ENCODE data around the gene FERMT2. TPM values are rescaled to one million over a fixed set of nuclear protein-coding genes. Genes with fewer than 3 reads are reported as not detected.

Gene FERMT2
- total RNA-seq, 2 donors from 2014 or later, result 0.62 to 0.78 TPM

DNA sequence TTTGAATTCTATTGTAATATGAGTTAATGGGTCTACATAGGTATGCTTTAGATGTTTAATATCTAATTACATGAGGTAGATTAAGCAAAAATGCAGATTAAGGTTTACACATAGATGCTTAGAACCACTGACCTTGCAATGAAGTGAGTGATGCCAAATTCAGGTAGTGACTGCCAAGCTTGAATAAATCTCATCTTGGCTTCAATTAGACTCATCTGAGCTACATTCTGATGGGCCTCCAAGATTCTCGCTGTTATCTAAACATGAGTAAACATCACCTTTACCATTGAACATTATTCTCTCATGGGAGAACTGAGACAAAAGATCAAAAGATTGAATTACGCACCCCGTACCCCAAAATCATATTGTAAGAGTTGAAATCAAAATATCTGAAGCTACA is 90.6 kb downstream of the FERMT2 start:
- no peak for ATAC-seq
- DNase-seq (ENCODE audit: low spot score), result no peak
- Mint-ChIP-seq H3K27ac (no peak overlapping the region), H3K4me3 (no peak overlapping the region), H3K27me3 (no peaks in the 10 kb centered on the region), H3K36me3 (no peaks in the 10 kb centered on the region), H3K4me1 (ENCODE audit: low read depth in 2 of 2) (no peaks in the 10 kb centered on the region), H3K9me3 (no peaks in the 10 kb centered on the region)

DNA sequence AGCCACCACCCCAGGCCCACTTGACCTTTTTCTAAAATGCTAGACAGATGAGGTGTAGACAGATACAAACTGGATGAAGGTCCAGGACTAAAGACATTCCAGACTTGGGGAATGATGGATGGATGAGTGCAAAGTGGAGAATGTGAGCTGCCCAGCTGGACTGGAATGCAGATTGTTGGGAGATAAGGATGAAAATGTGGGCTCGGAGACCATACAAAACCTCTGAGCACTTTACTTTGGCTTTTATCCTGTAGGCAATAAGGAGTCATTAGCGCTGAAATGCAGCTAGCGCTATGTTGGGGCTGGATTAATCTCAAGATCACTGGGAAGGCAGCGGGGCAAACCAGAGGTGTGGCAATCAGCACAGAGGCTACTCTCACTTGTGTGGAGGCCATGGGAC is 94.7 kb downstream of the FERMT2 start:
- H3K27me3 Mint-ChIP-seq, result no peaks in the 10 kb centered on the region
- ATAC-seq, result no peak
- no peaks in the 10 kb centered on the region for H3K9me3 Mint-ChIP-seq
- no peak overlapping the region for H3K27ac Mint-ChIP-seq
- no peak overlapping the region for H3K4me3 Mint-ChIP-seq
- H3K36me3 Mint-ChIP-seq, result no peaks in the 10 kb centered on the region
- peaks cover 0 to 5% of the 10 kb centered on the region in 2 donors for H3K4me1 Mint-ChIP-seq (ENCODE audit: low read depth in 2 of 2)
- no peak for DNase-seq (ENCODE audit: low spot score)

- Mint-ChIP-seq H3K27ac (peak overlapping the region in 1 of 2 donors; percentile 14), H3K36me3 (no peaks in the 10 kb centered on the region), H3K4me1 (ENCODE audit: low read depth in 2 of 2) (peaks cover 0 to 5% of the 10 kb centered on the region in 2 donors), H3K9me3 (no peaks in the 10 kb centered on the region), H3K4me3 (no peak overlapping the region), H3K27me3 (no peaks in the 10 kb centered on the region)
- no peak for DNase-seq (ENCODE audit: low spot score)
- ATAC-seq, result no peak
These were observed 97.4 kb downstream of the FERMT2 start for GRCh38 chr14:52853522-52853854.

GRCh38 chr14:52852810-52853521 is 97.9 kb downstream of the FERMT2 start:
- H3K27me3 Mint-ChIP-seq, result no peaks in the 10 kb centered on the region
- H3K27ac Mint-ChIP-seq, result peak overlapping the region in 1 of 2 donors; percentile 14
- H3K36me3 Mint-ChIP-seq, result no peaks in the 10 kb centered on the region
- DNase-seq (ENCODE audit: low spot score), result no peak
- no peak overlapping the region for H3K4me3 Mint-ChIP-seq
- ATAC-seq, result no peak
- no peaks in the 10 kb centered on the region for H3K9me3 Mint-ChIP-seq
- H3K4me1 Mint-ChIP-seq (ENCODE audit: low read depth in 2 of 2), result peaks cover 0 to 5% of the 10 kb centered on the region in 2 donors

DNA sequence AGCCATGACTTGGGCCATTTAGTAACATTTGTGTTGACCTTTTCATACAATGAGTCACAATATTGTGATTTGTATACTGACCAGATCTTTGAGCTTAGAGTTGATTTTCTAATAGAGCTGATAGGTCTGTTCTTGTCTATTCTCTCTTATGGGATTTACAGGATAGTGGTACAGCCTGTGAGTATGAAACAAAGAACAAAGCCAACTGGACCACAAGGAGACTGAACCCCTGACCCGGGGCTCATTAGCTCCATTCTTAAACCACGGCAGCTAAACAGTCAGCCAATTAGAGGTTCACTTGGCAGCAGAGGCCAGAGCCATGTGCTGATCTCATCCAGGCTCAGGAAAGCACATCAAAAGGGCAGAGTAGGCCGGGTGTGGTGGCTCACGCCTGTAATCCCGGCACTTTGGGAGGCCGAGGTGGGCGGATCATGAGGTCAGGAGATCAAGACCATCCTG is 100.4 kb downstream of the FERMT2 start:
- no peak for ATAC-seq
- Mint-ChIP-seq H3K27me3 (no peaks in the 10 kb centered on the region), H3K4me3 (no peak overlapping the region), H3K4me1 (ENCODE audit: low read depth in 2 of 2) (peaks cover 0 to 5% of the 10 kb centered on the region in 2 donors), H3K27ac (no peak overlapping the region), H3K9me3 (no peaks in the 10 kb centered on the region), H3K36me3 (no peaks in the 10 kb centered on the region)
- DNase-seq (ENCODE audit: low spot score), result no peak

DNA sequence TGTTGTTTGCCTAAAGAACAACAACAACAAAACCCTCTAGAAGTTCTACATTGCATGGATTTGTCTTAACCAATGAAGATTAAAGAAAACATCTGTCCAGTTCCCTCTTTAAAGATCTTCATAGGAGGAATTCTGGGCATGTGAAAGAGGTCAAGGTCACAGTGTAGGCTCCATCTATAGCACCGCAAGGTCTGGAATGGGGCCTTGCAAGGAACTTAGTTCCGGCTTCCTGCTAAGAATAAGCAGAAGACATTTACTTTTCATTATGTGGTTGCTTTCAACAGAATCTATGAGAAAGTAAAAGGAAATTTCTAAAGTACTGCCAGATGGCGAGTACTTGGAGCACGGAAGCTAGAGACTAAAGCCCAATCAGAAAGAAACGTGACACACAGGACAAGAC is 102.2 kb downstream of the FERMT2 start:
- no peak for DNase-seq (ENCODE audit: low spot score)
- Mint-ChIP-seq H3K9me3 (no peaks in the 10 kb centered on the region), H3K4me1 (ENCODE audit: low read depth in 2 of 2) (peaks cover 0 to 4% of the 10 kb centered on the region in 2 donors), H3K27me3 (no peaks in the 10 kb centered on the region), H3K27ac (no peak overlapping the region), H3K4me3 (no peak overlapping the region), H3K36me3 (no peaks in the 10 kb centered on the region)
- ATAC-seq, result no peak

GRCh38 chr14:52846591-52846990 is 104.3 kb downstream of the FERMT2 start:
- H3K36me3 Mint-ChIP-seq, result no peaks in the 10 kb centered on the region
- ATAC-seq (no peak), DNase-seq (ENCODE audit: low spot score) (no peak)
- H3K27ac Mint-ChIP-seq, result no peak overlapping the region
- no peaks in the 10 kb centered on the region for H3K4me1 Mint-ChIP-seq (ENCODE audit: low read depth in 2 of 2)
- no peaks in the 10 kb centered on the region for H3K27me3 Mint-ChIP-seq
- no peak overlapping the region for H3K4me3 Mint-ChIP-seq
- no peaks in the 10 kb centered on the region for H3K9me3 Mint-ChIP-seq

DNA sequence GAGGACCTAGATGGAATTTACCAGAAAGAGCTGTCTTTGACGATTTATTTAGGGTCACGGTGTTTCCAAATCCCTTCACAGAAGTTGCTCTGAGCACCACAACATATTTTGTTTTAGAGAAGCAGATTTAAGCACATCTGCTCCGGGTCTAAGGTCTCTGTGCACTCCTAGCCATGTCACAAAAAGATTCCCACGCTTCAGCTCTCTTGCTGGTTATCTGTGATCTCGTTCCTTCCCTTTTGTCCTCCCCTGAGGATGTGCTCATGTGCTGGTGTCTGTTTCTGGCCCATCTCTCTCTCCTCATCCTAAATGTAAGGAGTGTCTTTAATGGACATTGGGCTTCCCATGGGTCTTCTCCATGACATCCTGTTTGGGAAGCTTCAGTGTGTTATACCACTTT is 105.8 kb downstream of the FERMT2 start:
- no peaks in the 10 kb centered on the region for H3K36me3 Mint-ChIP-seq
- H3K27ac Mint-ChIP-seq, result no peak overlapping the region
- DNase-seq (ENCODE audit: low spot score), result no peak
- H3K4me3 Mint-ChIP-seq, result no peak overlapping the region
- no peaks in the 10 kb centered on the region for H3K4me1 Mint-ChIP-seq (ENCODE audit: low read depth in 2 of 2)
- no peak for ATAC-seq
- no peaks in the 10 kb centered on the region for H3K27me3 Mint-ChIP-seq
- H3K9me3 Mint-ChIP-seq, result no peaks in the 10 kb centered on the region

- no peak for ATAC-seq
- no peak for DNase-seq (ENCODE audit: low spot score)
- H3K9me3 Mint-ChIP-seq, result no peaks in the 10 kb centered on the region
- no peaks in the 10 kb centered on the region for H3K27me3 Mint-ChIP-seq
- no peaks in the 10 kb centered on the region for H3K36me3 Mint-ChIP-seq
- no peaks in the 10 kb centered on the region for H3K4me1 Mint-ChIP-seq (ENCODE audit: low read depth in 2 of 2)
- H3K4me3 Mint-ChIP-seq, result no peak overlapping the region
- H3K27ac Mint-ChIP-seq, result no peak overlapping the region
These were observed 106.4 kb downstream of the FERMT2 start for GRCh38 chr14:52844262-52845060.

GRCh38 chr14:52840877-52841276 is 110.0 kb downstream of the FERMT2 start:
- no peak for DNase-seq (ENCODE audit: low spot score)
- peak in 1 of 2 donors; percentile 36 for ATAC-seq
- H3K4me1 Mint-ChIP-seq (ENCODE audit: low read depth in 2 of 2), result no peaks in the 10 kb centered on the region
- no peaks in the 10 kb centered on the region for H3K36me3 Mint-ChIP-seq
- no peaks in the 10 kb centered on the region for H3K9me3 Mint-ChIP-seq
- no peaks in the 10 kb centered on the region for H3K27me3 Mint-ChIP-seq
- H3K27ac Mint-ChIP-seq, result no peak overlapping the region
- no peak overlapping the region for H3K4me3 Mint-ChIP-seq

DNA sequence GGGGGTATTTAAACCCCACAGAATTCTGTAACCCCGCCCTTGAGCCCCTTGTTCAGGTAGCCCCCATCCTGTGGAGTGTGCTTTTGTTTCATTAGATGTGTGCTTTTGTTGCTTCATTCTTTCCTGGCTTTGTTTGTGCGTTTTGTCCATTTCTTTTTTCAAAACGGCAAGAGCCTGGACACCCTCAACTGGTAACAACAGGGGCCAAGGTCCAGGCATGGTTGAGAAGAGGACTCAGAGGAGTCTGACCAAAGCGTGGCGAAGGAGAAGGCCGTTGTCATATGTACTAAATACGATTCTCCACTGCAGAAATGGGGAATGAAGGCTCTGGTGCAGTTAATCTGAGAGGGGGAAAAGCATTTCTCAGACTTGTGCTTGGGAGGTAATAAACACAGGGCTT is 113.4 kb downstream of the FERMT2 start:
- Mint-ChIP-seq H3K27ac (no peak overlapping the region), H3K4me3 (no peak overlapping the region), H3K36me3 (no peaks in the 10 kb centered on the region), H3K9me3 (no peaks in the 10 kb centered on the region), H3K27me3 (no peaks in the 10 kb centered on the region), H3K4me1 (ENCODE audit: low read depth in 2 of 2) (no peaks in the 10 kb centered on the region)
- DNase-seq (ENCODE audit: low spot score) (no peak), ATAC-seq (no peak)

DNA sequence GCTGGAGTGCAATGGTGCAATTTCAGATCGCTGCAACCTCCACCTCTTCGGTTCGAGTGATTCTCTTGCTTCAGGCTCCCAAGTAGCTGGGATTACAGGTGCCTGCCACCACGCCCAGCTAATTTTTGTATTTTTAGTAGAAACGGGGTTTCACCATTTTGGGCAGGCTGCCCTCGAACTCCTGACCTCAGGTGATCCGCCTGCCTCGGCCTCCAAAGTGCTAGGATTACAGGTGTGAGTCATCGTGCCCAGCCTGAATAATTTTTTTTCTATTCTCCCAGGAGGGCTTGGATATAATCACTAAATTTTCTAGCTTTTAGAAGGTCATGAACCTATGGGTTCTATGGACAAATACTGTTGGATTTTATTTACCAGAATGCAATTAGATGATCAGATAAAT is 114.8 kb downstream of the FERMT2 start:
- ATAC-seq, result no peak
- no peaks in the 10 kb centered on the region for H3K4me1 Mint-ChIP-seq (ENCODE audit: low read depth in 2 of 2)
- no peaks in the 10 kb centered on the region for H3K27me3 Mint-ChIP-seq
- no peak overlapping the region for H3K27ac Mint-ChIP-seq
- no peak for DNase-seq (ENCODE audit: low spot score)
- H3K4me3 Mint-ChIP-seq, result no peak overlapping the region
- no peaks in the 10 kb centered on the region for H3K36me3 Mint-ChIP-seq
- H3K9me3 Mint-ChIP-seq, result no peaks in the 10 kb centered on the region

DNA sequence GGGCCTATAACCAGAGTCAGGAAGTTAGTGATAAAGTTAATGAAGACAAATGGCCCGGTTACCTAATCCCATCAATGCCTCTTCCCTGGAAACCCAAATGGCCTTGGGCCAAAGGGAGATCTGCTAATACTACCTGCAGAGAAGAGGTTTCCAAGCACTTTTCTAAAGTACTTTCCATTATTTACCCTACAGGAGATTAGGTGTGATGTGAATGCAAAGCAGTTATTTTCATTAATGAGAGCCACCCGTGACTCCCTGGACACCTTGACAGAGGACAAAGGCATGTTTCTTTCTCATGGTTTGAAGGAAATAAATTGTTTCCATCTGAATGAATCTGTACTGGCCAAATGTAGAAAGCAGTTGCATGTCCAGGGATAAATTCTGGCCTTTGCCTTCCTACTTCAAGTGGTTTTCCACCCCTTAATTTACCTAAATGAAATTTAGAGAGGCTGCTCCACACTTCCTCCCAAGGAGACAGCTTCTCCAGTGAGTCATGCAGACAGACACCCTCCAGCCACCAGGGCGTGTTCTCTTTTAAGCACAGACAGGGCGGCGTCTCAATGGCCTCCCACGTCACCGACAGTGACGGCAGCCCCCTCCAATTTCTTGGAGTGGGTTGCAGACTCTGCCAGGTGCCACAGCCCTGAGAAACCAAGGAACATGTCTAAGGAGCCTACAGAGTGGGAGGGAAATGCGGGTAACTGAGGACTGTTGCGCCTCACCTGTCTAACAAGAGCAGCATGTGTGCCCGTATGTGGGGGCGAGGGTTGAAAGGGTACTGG is 115.5 kb downstream of the FERMT2 start:
- Mint-ChIP-seq H3K36me3 (no peaks in the 10 kb centered on the region), H3K27me3 (no peaks in the 10 kb centered on the region), H3K4me3 (no peak overlapping the region), H3K4me1 (ENCODE audit: low read depth in 2 of 2) (no peaks in the 10 kb centered on the region), H3K27ac (no peak overlapping the region), H3K9me3 (no peaks in the 10 kb centered on the region)
- no peak for ATAC-seq
- DNase-seq (ENCODE audit: low spot score), result no peak

GRCh38 chr14:52834440-52834842 is 116.4 kb downstream of the FERMT2 start:
- H3K4me3 Mint-ChIP-seq, result no peak overlapping the region
- H3K4me1 Mint-ChIP-seq (ENCODE audit: low read depth in 2 of 2), result no peaks in the 10 kb centered on the region
- H3K9me3 Mint-ChIP-seq, result no peaks in the 10 kb centered on the region
- no peaks in the 10 kb centered on the region for H3K36me3 Mint-ChIP-seq
- DNase-seq (ENCODE audit: low spot score), result no peak
- no peaks in the 10 kb centered on the region for H3K27me3 Mint-ChIP-seq
- no peak for ATAC-seq
- H3K27ac Mint-ChIP-seq, result no peak overlapping the region
